ENCODE data around the gene ZFC3H1. TPM values are rescaled to one million over a fixed set of nuclear protein-coding genes. Genes with fewer than 3 reads are reported as not detected.

The ZFC3H1 gene
- total and polyA plus RNA-seq, 2 of the 8 experiments (the other 6 are each of a cell fraction or from before 2014, with no cell fraction given) = 20.0 to 32.4 TPM

DNA sequence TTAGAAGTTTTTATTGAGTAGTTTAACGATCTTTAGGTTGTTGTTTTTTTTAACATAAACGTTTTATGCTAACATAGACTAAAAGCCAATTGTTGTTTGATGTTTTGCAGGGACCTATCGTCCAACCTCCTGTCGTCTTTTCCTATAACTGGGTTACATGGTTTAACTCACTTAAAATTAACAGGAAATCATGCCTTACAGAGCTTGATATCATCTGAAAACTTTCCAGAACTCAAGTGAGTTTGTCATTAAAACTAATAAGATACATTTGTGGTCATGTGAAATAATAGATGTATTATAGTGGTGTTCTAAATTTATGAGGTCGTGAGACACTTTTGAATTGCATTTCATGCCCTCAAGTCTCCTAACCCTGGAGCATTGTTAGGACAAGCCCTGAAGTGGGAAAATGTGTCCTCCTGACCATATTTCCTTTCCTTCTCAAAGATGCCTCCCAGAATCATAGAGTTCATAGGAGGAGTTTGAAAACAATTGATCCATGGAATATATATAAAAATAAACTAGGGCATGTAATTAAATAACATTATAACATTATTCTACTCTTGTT is 84.9 kb downstream of the ZFC3H1 start:
- POLR2A ChIA-PET (ENCODE audit: partially characterized antibody) = no interaction called here
- Histone ChIP-seq H3K4me1 (replicated peaks in 1 of 4; ENCODE audit: control insufficient read depth in 3 of 4, insufficient read depth in 4 of 4, low read length in 3 of 4) (no peaks in the 10 kb centered on the region), H4K91ac (replicated peaks; ENCODE audit: insufficient read length, low read length) (no peak overlapping the region), H3K79me1 (ENCODE audit: low read depth, low read length) (no peaks in the 10 kb centered on the region), H2BK120ac (replicated peaks; ENCODE audit: low read depth, low read length) (no peak overlapping the region), H2AFZ (ENCODE audit: low read length) (no peak overlapping the region), H4K5ac (ENCODE audit: insufficient read length, low read depth, low read length) (no peak overlapping the region), H2BK20ac (ENCODE audit: low read length) (no peak overlapping the region), H2BK15ac (ENCODE audit: low read length) (no peak overlapping the region), H2BK5ac (ENCODE audit: low read depth, low read length) (no peak overlapping the region), H3K4ac (replicated peaks; ENCODE audit: insufficient read length, low read depth, low read length) (no peak overlapping the region), H3K27ac (ENCODE audit: low read depth, low read length) (no peak overlapping the region), H3K9me3 (ENCODE audit: insufficient read depth in 2 of 2, low read depth in 1 of 2, low read length in 1 of 2) (no peaks in the 10 kb centered on the region), H3K56ac (replicated peaks; ENCODE audit: insufficient read length, low read depth, low read length) (no peak overlapping the region), H3K23me2 (ENCODE audit: low read depth, low read length) (no peaks in the 10 kb centered on the region), H3K23ac (ENCODE audit: insufficient read length) (no peak overlapping the region), H4K20me1 (replicated peaks in 1 of 2; ENCODE audit: control insufficient read depth in 1 of 2, insufficient read depth in 2 of 2, low read length in 2 of 2) (no peaks in the 10 kb centered on the region), H3K18ac (ENCODE audit: extremely low read depth, low read length) (no peak overlapping the region), H2AK5ac (ENCODE audit: low read depth, low read length) (no peak overlapping the region), H3K27me3 (replicated peaks in 1 of 4; ENCODE audit: control insufficient read depth in 3 of 4, extremely low read depth in 1 of 4, insufficient read depth in 3 of 4, low read length in 3 of 4) (no peaks in the 10 kb centered on the region), H2BK12ac (ENCODE audit: low read depth, low read length) (no peak overlapping the region), H3K79me2 (ENCODE audit: control insufficient read depth in 1 of 2, insufficient read depth in 2 of 2, low read length in 2 of 2) (no peaks in the 10 kb centered on the region), H3K4me3 (ENCODE audit: extremely low read depth in 1 of 4, insufficient read depth in 2 of 4, low read depth in 3 of 4, low read length in 4 of 4) (no peak overlapping the region), H4K8ac (ENCODE audit: extremely low read depth, insufficient read depth, low read length) (no peak overlapping the region), H3K9ac (replicated peaks in 1 of 4; ENCODE audit: extremely low read depth in 1 of 4, low read depth in 3 of 4, low read length in 3 of 4) (no peak overlapping the region), H3K36me3 (ENCODE audit: control insufficient read depth in 2 of 4, insufficient read depth in 4 of 4, low read length in 3 of 4) (no peaks in the 10 kb centered on the region), H3K14ac (ENCODE audit: insufficient read length) (no peak overlapping the region), H3K4me2 (ENCODE audit: insufficient read depth in 1 of 2, low read depth in 2 of 2, low read length in 2 of 2) (no peak overlapping the region)
- no peak for DNase-seq (ENCODE audit: low read depth in 1 of 2, low spot score in 2 of 2)
- WGBS, 2 experiments (ENCODE audit: extremely low coverage in 1 of 2, insufficient coverage in 1 of 2, insufficient read length in 1 of 2, insufficient replicate concordance in 2 of 2, low coverage in 1 of 2, low lambda C conversion rate in 2 of 2, missing lambda C conversion rate in 1 of 2) = 85% methylated on average over 5 of the region's 5 CpGs; no CpG with 5 or more reads in 1 of the 2 experiments
- no peak for TF ChIP-seq TBP (IDR thresholded peaks at IDR 0.05; ENCODE audit: low read depth, low read length)
- no peak for TF ChIP-seq CEBPB (IDR thresholded peaks at IDR 0.05; ENCODE audit: low read depth, low read length)
- no peak for TF ChIP-seq MAX (IDR thresholded peaks at IDR 0.05)
- TF ChIP-seq CREB1 (IDR thresholded peaks at IDR 0.05) = no peak
- no peak for TF ChIP-seq TAF7 (optimal IDR thresholded peaks at IDR 0.05; ENCODE audit: borderline replicate concordance, low read depth, low read length)
- TF ChIP-seq JUN (IDR thresholded peaks at IDR 0.05; ENCODE audit: low read depth, low read length) = no peak
- no peak for TF ChIP-seq SIX5 (IDR thresholded peaks at IDR 0.05; ENCODE audit: low read depth, low read length)
- CTCF ChIA-PET (ENCODE audit: partially characterized antibody) = interaction anchor here (1.0 to 1.3 kb wide), 2 partner anchors 10 to 16 kb away, joined by 3 read pairs; no protein-coding TSS in a partner anchor
- FAIRE-seq = no peak

Measured in H1 (cell line).